ENCODE results near the gene FBN1.

GRCh38 chr15:48477795-48478360 lies 167.6 kb downstream of the FBN1 start:
- TF ChIP-seq CTCF (IDR thresholded peaks at IDR 0.05) (no peak), PBX3 (IDR thresholded peaks at IDR 0.05) (no peak), HOXA7 (CRISPR knock-in tag; IDR thresholded peaks at IDR 0.05) (no peak), MAX (IDR thresholded peaks at IDR 0.05) (no peak)
